DMS153 (cell line): ENCODE results near the gene ACP4.

Experiments used
- DNase-seq: peaks from one replicate; lab custom pipeline; 2025; lab: John Stamatoyannopoulos, UW

ACP4 gene

GRCh38 chr19:50822661-50823208, 32.5 kb downstream of the ACP4 start:
- DNase-seq: no peak

DNA sequence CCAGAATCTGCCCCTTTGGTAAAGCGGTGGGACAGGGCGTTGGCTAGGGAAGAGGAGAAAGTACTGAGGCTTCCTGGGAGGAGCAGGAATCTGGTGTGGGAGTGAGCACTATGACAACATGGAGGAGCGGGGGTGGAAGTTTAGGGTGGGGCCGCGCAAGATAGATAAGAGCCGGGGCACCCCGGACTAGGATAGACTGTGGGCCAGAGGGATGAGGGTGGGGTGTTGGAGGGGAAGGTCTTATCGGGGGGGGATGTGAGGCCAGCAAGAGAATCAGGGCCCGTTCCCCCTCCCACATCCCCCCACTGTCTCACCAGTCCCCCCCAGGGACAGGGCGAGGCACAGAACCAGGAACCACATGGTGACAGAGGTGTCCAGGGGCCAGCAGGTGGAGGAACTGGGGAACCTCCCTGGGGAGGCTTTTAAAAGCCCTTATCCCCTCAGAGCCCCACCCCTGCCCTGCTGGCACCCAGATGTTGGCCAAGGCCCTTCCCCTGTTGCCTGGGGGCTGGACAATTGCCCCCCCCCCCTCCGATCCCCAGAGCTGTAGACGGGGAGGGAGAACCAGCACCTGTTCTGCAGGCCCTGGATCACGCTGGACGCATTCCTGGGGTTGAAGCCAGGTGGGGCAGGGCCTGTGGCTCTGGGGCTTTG, 33.3 kb downstream of the ACP4 start, which contains the start of gene KLK1:
Gene KLK1 (minus strand): TSS at position 399 of the 654 bp plus-strand sequence. CDS start 39 bp downstream, at position 360.
- no peak for DNase-seq

DNA sequence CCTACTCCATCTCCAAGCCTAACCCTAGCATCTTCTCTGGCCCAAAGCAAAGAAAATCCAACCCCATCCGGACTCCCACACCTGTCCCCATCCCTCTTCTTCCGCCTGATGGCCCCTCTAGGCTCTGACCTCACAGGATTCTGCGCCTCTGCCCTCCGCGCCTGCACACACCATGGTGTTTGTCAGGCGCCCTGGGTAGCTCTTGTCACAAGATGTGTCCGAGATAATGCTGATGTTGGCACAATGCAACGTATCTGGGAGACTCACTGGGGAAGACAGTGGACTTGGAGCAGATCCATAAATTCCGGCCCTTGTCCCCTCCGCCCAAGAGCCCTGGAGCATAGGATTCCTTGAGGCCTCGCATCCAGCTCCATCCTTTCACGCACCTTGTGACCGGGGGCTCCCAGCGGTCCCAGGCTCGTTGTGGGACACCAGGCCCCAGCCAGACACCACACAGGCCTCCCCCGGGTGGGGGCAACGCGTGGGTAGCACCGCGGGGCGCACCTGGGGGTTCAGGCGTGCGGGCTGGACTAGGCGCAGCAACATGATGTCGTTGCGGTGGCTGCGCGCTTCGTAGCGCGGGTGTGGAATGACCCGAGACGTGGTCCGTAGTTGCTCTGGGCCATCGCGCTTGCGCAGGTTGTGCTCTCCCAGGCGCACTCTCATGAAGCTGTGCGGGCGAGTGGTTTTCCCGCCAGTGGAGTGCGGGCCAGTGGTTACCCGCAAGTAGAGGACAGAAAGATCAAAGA, 36.5 kb downstream of the ACP4 start:
- DNase-seq: no peak

- no peak for DNase-seq
Observed at GRCh38 chr19:50827476-50827875, 37.3 kb downstream of the ACP4 start.

DNA sequence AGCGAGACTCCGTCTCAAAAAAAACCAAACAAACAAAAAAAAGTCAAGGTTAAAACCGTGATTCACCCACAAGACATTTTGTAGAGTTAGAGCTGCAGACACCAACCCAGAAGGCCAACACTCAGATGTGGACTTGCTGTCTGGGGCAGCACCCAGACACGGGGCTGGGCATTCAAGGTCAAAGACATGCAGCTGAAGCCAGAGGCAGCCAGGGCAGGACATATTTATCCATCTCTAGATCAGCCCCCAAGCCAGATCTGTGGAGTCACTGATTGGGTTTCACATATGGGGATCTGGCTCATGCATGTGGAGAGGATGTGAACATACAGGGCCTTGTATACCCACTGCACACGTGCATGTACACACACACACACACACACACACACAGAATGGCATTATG, 39.6 kb downstream of the ACP4 start:
- DNase-seq: no peak

DNA sequence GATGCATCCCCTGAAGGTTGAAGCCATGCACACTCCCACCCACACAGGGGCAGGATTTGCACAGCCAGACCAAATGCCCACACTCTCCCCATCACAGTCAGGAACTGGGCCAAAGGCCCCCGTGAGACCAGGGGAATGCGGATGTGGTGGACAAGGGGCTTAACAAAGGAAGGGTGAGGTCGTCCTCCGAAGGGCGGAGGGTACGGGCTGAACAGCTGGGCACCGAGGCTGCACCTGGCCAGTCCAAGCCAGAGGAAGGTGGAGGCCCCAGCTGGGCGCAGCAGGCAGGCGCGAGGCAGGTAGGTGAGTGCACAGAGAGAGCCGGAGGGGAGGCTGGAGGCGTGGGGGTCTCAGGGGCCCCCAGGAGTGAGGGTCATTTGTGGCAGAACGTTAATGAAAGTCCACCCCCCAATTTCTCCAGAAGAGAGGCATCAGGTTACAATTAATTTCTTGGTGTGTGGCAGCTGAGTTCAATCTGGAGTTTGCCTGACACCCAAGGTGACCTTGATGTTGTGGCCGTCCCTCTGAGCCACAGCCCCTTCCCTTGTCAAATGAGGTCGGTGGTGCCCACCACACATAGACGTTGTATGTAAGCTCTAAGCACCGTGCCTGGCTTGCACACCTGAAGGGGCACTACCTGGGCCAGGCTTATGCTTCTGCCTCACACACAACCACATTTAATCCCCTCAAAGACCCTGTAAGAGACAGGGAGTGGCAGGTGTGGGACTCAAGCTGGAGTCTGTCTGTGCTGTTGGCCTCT, 40.2 kb downstream of the ACP4 start:
- no peak for DNase-seq

DNA sequence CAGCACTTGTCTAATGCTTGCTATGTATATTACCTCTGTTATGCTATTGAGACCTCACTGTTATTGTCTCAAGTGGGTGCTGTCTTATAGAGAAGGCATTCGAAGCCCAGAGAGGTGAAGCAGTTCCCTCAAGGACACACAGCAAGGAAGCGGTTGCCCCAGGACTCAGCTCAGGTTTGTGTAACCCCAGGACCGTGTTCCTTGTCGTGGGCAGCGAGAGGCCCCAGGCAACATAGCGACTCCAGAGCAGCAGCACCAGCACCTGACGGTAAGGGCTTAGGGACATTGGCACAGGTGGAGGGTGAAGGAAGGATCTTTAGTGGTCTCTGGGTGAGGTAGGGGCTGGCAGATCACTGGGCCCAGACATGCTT, 40.8 kb downstream of the ACP4 start:
- DNase-seq: no peak

- no peak for DNase-seq
Observed at GRCh38 chr19:50832666-50833065, 42.5 kb downstream of the ACP4 start.

DNA sequence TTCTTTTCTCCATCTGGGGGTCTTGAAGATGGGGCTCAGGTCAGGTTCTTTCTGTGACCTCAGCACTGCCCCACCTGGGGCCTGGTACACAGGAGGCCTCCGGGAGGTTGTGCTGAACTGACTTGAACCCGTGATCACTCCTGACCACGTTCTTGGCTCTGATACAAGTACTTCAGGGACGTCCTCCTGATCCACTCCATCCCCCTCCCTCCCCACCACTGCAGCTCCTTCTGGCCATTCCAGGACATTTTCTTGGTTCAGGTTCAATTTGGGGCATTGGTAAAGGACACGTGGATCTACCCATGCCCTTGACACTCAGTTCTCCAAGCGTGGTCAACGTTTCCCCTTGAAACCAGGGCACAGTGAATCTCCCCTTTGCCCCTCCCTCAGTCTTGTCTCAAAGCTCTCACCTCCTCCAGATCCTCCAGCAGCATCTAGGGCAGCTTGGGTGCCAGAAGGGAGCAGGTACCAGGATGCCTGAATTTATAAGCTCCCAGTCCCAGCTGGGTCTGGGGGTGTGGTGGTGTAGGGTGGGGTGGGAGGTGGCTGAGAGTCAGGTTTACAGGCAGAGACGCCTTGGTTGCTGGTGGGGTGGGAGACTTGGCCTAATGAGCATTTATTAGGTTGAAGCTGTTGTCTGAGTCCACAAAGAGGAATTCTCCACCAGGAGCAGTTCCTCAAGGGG, 43.0 kb downstream of the ACP4 start, which contains the start of gene KLK15:
Gene KLK15 (minus strand): TSS at position 458 of the 685 bp plus-strand sequence. CDS start 2,082 bp downstream, outside the sequence.
- DNase-seq: no peak

- no peak for DNase-seq
Observed at GRCh38 chr19:50833802-50834167, 43.6 kb downstream of the ACP4 start.

DNA sequence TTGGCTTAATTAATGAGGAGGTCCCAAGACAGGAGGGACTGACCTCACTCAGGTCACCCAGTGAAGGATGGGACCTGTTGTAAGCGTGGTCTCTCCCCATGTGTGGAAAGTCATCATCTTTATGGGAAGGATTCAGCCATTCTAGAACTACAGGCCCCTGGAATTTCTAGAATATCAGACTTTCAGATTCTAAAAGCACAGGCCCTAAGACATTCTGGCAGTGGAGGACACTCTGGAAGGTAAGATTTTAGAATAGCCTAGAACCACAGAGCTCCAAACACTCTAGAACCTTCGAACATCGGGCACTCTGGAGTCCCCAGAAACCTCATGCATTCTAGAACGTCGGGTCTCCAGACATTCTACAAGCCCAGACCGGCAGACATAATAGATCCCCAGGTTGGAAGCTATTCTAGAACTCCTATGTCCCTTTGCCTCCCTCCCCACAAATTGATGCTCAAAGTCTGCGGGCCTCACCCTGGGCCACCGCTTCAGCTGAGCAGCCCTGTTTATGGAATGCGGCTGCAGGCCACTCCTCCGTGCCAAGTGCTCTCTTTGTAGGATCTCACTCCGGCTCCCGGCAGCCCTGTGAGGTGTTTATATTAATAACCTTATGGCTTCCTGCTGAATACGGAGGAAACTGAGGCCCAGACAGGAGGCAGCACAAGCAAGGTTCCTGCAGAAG, 45.0 kb downstream of the ACP4 start:
- peak; percentile 15 for DNase-seq

GRCh38 chr19:50835785-50836542, 45.7 kb downstream of the ACP4 start:
- peak; percentile 88 for DNase-seq

DNA sequence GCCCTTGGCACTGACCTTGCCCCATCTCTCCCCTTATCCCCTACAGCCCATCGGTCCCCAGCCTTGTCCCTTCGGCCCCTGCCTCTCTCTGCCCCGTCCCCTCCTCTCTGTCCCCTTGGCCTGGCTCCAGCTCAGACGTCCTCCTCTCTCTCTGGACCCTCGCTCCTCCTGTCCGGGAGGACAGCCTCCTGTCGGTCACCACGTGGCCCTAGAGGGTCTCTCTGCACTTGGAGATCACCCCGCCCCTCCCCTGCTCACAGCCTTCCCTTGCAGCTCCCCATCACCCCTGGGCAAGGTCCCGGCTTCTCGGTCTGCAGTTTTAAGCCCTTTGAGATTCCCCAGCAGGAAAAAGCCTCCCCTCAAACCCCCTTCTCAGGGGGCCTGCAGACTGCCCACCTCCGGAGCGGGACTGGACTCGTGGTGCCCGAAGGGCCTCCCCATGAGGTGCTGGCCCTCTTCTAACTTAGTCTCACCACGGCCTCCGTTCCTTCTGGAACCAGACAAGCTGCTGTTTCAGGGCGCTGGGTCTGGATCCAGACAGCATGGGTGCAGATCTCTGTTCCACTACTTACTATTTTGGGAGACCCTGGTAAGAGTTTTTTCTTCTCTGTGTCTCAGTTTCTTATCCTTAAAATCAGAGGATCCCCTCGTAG, 46.5 kb downstream of the ACP4 start:
- no peak for DNase-seq

- DNase-seq: peak; percentile 80
Observed at GRCh38 chr19:50837300-50837699, 47.1 kb downstream of the ACP4 start.

DNA sequence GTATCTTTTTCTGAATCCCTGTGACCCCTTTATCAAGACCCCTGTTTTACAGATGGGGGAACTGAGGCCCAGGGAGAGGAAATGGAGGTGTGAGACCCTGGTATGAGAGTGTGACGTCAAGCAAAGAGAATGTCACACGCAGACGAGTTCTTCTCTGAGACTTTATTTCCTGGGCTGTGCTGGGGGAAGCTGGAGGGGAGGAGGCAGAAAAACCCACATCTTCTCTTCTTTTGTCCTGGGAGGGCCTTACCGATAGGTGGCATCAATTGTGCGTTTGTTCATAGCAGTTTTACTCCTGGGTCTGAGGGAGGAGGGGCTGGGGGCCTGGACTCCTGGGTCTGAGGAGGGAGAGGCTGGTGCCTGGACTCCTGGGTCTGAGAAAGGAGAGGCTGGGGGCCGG, 48.0 kb downstream of the ACP4 start:
- DNase-seq: peak; percentile 9

- no peak for DNase-seq
Observed at GRCh38 chr19:50839712-50840655, 49.8 kb downstream of the ACP4 start.

DNA sequence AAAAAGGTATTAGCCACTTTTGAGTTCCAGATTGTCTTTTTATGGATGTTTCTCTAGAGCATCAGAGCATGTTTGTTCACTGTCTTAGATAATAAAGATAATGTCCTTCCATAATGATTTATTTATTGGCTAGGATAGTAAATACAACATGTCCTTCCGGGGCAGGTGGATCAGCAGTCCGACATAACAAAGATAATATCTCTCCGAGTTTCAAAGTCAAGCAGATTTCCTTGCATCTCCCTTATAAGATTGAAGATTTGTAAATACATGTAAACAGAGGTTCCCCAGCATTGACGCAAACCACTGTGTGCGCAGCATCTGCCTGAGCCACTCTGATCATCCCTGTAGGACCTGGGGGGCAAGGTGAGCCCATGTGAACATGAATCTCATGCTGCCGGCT, 51.9 kb downstream of the ACP4 start:
- no peak for DNase-seq

- no peak for DNase-seq
Observed at GRCh38 chr19:50843205-50843604, 53.0 kb downstream of the ACP4 start.

DNA sequence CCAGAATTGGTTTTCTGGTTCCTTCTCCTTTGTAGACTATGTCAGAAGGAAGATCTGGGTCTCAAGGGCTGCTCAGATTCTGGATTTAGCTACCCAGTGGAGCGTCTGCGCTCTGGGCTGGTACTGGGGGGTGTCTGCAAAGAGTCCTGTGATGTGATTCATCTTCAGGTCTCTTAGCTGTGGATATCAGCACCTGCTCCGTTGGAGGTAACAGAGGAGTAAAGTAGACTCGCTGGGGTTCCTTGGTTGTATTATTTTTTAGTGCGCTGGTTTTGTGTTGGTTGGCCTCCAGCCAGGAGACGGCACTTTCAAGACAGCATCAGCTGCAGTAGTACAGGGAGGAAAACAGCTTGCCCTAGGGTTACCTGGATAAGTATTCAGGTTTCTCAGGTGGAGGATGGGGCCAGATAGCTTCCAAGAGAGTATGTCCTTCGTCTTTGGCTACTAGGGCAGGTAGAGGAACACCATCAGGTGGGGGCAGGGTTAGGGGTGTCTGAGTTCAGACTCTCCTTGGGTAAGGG, 53.5 kb downstream of the ACP4 start:
- no peak for DNase-seq
